GM12878 (cell line): ENCODE results near the gene EPHA4. TPM values are rescaled to one million over a fixed set of nuclear protein-coding genes. Genes with fewer than 3 reads are reported as not detected.

Source experiments
- ATAC-seq: fragments of 200-7000 bp; cut with Tn5 transposase; 3 replicates; pipeline ENCODE4 v1.9.1; 2020; ENCODE audit warnings: mild to moderate bottlenecking, moderate library complexity
- BruUV-seq: library from RNA; stranded (reverse); fragments of 400-500 nt; replicated peaks from 2 replicates; lab custom pipeline; 2021; lab: Mats Ljungman, UMichigan
- CTCF ChIA-PET: fragments of 300-600 bp; sonication (Branson Sonifier 250); formaldehyde crosslinking; extraction: SDS; loops from one replicate; lab custom pipeline; 2021; ENCODE audit warnings: inconsistent platforms; lab: Yijun Ruan, JAX
- POLR2A ChIA-PET: fragments of 350-600 bp; formaldehyde crosslinking; extraction: SDS; loops from one replicate; lab custom pipeline; 2021; ENCODE audit warnings: inconsistent platforms; lab: Charles Lee
- RAD21 ChIA-PET: fragments of 300-600 bp; sonication (Branson Sonifier 250); formaldehyde crosslinking; loops from one replicate; lab custom pipeline; 2023; ENCODE audit warnings: antibody characterized with exemption; ENCODE audit not compliant: unreplicated experiment; lab: Charles Lee
- SMC1A ChIA-PET: fragments of 300-600 bp; sonication (Branson Sonifier 250); formaldehyde crosslinking; loops from one replicate; lab custom pipeline; 2023; ENCODE audit not compliant: unreplicated experiment, uncharacterized antibody; lab: Charles Lee
- DNase-seq: peaks from one replicate; pipeline ENCODE4 v3.0.0-alpha.2; 2011; ENCODE audit warnings: low read depth, low spot score
- FAIRE-seq: peaks from 3 replicates; lab custom pipeline; 2011; peaks lifted over from hg19 to GRCh38; lab: Jason Lieb, UNC
- H2AFZ ChIP-seq: 2 replicates; pipeline ENCODE4 v1.6.0; 2011; ENCODE audit warnings: low read depth, low read length, control low read depth; ENCODE audit not compliant: control insufficient read depth
- H3K27ac ChIP-seq: 2 replicates; pipeline ENCODE4 v1.5.1; 2011; ENCODE audit warnings: control low read depth; ENCODE audit not compliant: control insufficient read depth, insufficient read depth
- H3K27me3 ChIP-seq, 2 experiments: replicated peaks in 1 of 2; 2 replicates each; pipeline versions ENCODE4 v1.6.0 to v1.6.1; 2011; ENCODE audit warnings: low read length in 1 of 2; ENCODE audit not compliant: control insufficient read depth in 2 of 2, insufficient read depth in 2 of 2
- H3K36me3 ChIP-seq, 2 experiments: 2 replicates each; pipeline ENCODE4 v1.5.1; 2011; ENCODE audit warnings: low read length in 1 of 2; ENCODE audit not compliant: control insufficient read depth in 2 of 2, insufficient read depth in 2 of 2
- H3K4me1 ChIP-seq: 2 replicates; pipeline ENCODE4 v1.6.1; 2011; ENCODE audit warnings: mild to moderate bottlenecking, low read length, moderate library complexity, mixed read lengths; ENCODE audit not compliant: control insufficient read depth, insufficient read depth
- H3K4me2 ChIP-seq: 2 replicates; pipeline ENCODE4 v1.6.0; 2011; ENCODE audit warnings: control low read depth; ENCODE audit not compliant: control insufficient read depth, insufficient read depth
- H3K4me3 ChIP-seq: fragments of 200-600 bp; sonication (generic); 2 replicates; pipeline ENCODE4 v1.5.1; 2016
- H3K79me2 ChIP-seq: 2 replicates; pipeline ENCODE4 v1.6.0; 2011; ENCODE audit warnings: low read length; ENCODE audit not compliant: control insufficient read depth, insufficient read depth
- H3K9ac ChIP-seq: 2 replicates; pipeline ENCODE4 v1.8.0; 2011; ENCODE audit warnings: low read length, control low read depth, mixed read lengths; ENCODE audit not compliant: control insufficient read depth, insufficient read depth
- H3K9me3 ChIP-seq: replicated peaks from 3 replicates; pipeline ENCODE4 v1.5.1; 2011; ENCODE audit warnings: mild to moderate bottlenecking, low read length; ENCODE audit not compliant: control insufficient read depth, insufficient read depth
- H4K20me1 ChIP-seq: 2 replicates; pipeline ENCODE4 v1.6.0; 2011; ENCODE audit not compliant: control insufficient read depth, insufficient read depth
- BRCA1 ChIP-seq: IDR thresholded peaks from 2 replicates; pipeline ENCODE4 v1.6.1; 2011; ENCODE audit warnings: low read depth, low read length, improper control_type of control experiment
- CHD2 ChIP-seq: IDR thresholded peaks from 2 replicates; pipeline ENCODE4 v1.6.1; 2011; ENCODE audit warnings: low read depth, low read length, improper control_type of control experiment, borderline replicate concordance
- HCFC1 ChIP-seq: fragments of 150-350 bp; IDR thresholded peaks from 2 replicates; pipeline ENCODE4 v1.6.1; 2014; ENCODE audit warnings: low read length
- IRF4 ChIP-seq: IDR thresholded peaks from 2 replicates; pipeline ENCODE4 v1.6.1; 2011; ENCODE audit warnings: low read depth, low read length
- KLF5 ChIP-seq: fragments of 450-650 bp; IDR thresholded peaks from 2 replicates; pipeline ENCODE4 v1.6.1; 2014; ENCODE audit warnings: mild to moderate bottlenecking; ENCODE audit not compliant: partially characterized antibody
- MEF2A ChIP-seq: IDR thresholded peaks from 2 replicates; pipeline ENCODE4 v1.6.1; 2011; ENCODE audit warnings: low read depth, mild to moderate bottlenecking, low read length, moderate library complexity; ENCODE audit not compliant: insufficient read depth
- RBBP5 ChIP-seq: fragments of 200-600 bp; sonication (generic); conservative IDR thresholded peaks from 2 replicates; pipeline ENCODE4 v1.6.1; 2016
- SIX5 ChIP-seq: IDR thresholded peaks from 2 replicates; pipeline ENCODE4 v1.6.1; 2011; ENCODE audit warnings: mild to moderate bottlenecking, low read depth, low read length, moderate library complexity; ENCODE audit not compliant: severe bottlenecking
- SUPT20H ChIP-seq: IDR thresholded peaks from 2 replicates; pipeline ENCODE4 v1.6.1; 2011; ENCODE audit warnings: low read depth, mild to moderate bottlenecking, low read length, moderate library complexity, borderline replicate concordance; ENCODE audit not compliant: control insufficient read depth
- TBL1XR1 ChIP-seq: IDR thresholded peaks from 2 replicates; pipeline ENCODE4 v1.6.1; 2012; ENCODE audit warnings: low read depth, low read length, improper control_type of control experiment
- TCF3 ChIP-seq: IDR thresholded peaks from 2 replicates; pipeline ENCODE4 v1.6.1; 2012; ENCODE audit warnings: low read depth, mild to moderate bottlenecking, low read length, borderline replicate concordance; ENCODE audit not compliant: insufficient read depth
- ZBTB33 ChIP-seq: fragments of 450-650 bp; IDR thresholded peaks from 2 replicates; pipeline ENCODE4 v1.6.1; 2017; ENCODE audit warnings: mild to moderate bottlenecking
- ZBTB4 ChIP-seq: fragments of 450-650 bp; formaldehyde crosslinking; IDR thresholded peaks from 2 replicates; pipeline ENCODE4 v1.4.0; 2022; ENCODE audit warnings: mild to moderate bottlenecking, moderate library complexity
- ZNF592 ChIP-seq: fragments of 450-650 bp; IDR thresholded peaks from 2 replicates; pipeline ENCODE4 v1.6.1; 2017; ENCODE audit warnings: mild to moderate bottlenecking, moderate library complexity
- WGBS: methylation state at CpG from one replicate; pipeline ENCODE4 v1.1.6; 2016; ENCODE audit warnings: low lambda C conversion rate; ENCODE audit not compliant: insufficient replicate concordance, insufficient coverage; ENCODE audit errors: missing lambda C conversion rate; 5-methylcytosine and 5-hydroxymethylcytosine counted together
- in situ Hi-C: fragments of 300-500 bp; cut with MboI; formaldehyde crosslinking; loops from 9 replicates; pipeline ENCODE4 v1.14.3; 2018; ENCODE audit warnings: mixed read lengths
- intact Hi-C: fragments of 100-400 bp; cut with micrococcal nuclease; formaldehyde crosslinking; loops from one replicate; pipeline ENCODE4 v1.14.2; 2022; ENCODE audit not compliant: unreplicated experiment
- polyA plus RNA-seq, 11 experiments: library from polyadenylated mRNA; depleted of rRNA in 4 of 11; unstranded in 6 of 11; stranded (reverse) in 5 of 11; fragments of >200 nt; fragmentation: Nextera tagmentation in 4 of 11; fragmentation: Illumina TruSeq in 1 of 11; extraction: Ambion mirVana in 4 of 11; extraction: Trizol in 1 of 11; gene quantifications; 1 replicate in 1 of 11; 2 replicates in 10 of 11; pipeline versions ENCODE4 v1.2.1 to v1.2.3, GENCODE V29; 2011 to 2016; ENCODE audit warnings: inconsistent platforms in 2 of 11, missing spikeins in 2 of 11, low read depth in 1 of 11
- total RNA-seq, 4 experiments: library from RNA; depleted of rRNA in 3 of 4; stranded (reverse); fragments of >200 nt in 3 of 4; fragmentation: Illumina TruSeq in 1 of 4; extraction: Trizol in 1 of 4; gene quantifications; 2 replicates each; pipeline versions ENCODE4 v1.2.1 to v1.2.3, GENCODE V29; 2013 to 2021

The EPHA4 gene
- total and polyA plus RNA-seq, 10 of the 15 experiments (the other 5 are each of a cell fraction or from before 2014, with no cell fraction given): 0.06 to 1.5 (median 0.33) TPM; not detected in 1

- CTCF ChIA-PET: no interaction called here
These were observed 32.9 kb downstream of the EPHA4 start for GRCh38 chr2:221539246-221539645.

More at GRCh38 chr2:221539246-221539645, 32.9 kb downstream of the EPHA4 start:
- no peak overlapping the region for H3K4me2 ChIP-seq
- intact Hi-C loops: no loop called here
- SMC1A ChIA-PET: no interaction called here
- in situ Hi-C loops: no loop called here
- H2AFZ ChIP-seq: no peak overlapping the region
- H3K9me3 ChIP-seq: no peaks in the 10 kb centered on the region
- RAD21 ChIA-PET: no interaction called here
- H3K27ac ChIP-seq: no peak overlapping the region
- H4K20me1 ChIP-seq: no peaks in the 10 kb centered on the region
- no peak for FAIRE-seq
- no peaks in the 10 kb centered on the region for H3K79me2 ChIP-seq
- no peaks in the 10 kb centered on the region for H3K27me3 ChIP-seq
- DNase-seq: no peak
- H3K4me3 ChIP-seq: no peak overlapping the region
- H3K9ac ChIP-seq: no peak overlapping the region
- BruUV-seq: no TSS peak
- TF ChIP-seq BRCA1 (no peak), MEF2A (no peak), ZBTB33 (no peak), SUPT20H (no peak), SIX5 (no peak), ZBTB4 (CRISPR knock-in tag) (no peak), CHD2 (no peak), TCF3 (no peak), RBBP5 (no peak), TBL1XR1 (no peak), ZNF592 (no peak), IRF4 (no peak), KLF5 (no peak), HCFC1 (no peak)
- H3K4me1 ChIP-seq: no peaks in the 10 kb centered on the region
- ATAC-seq: no peak
- no peaks in the 10 kb centered on the region for H3K36me3 ChIP-seq
- WGBS: 69% methylated on average over 4 of the region's 4 CpGs
- POLR2A ChIA-PET: interaction anchor here (0.6 kb wide), 1 partner anchor 111 kb away, joined by 5 read pairs; no protein-coding TSS in a partner anchor
